HUES48 (cell line): ENCODE measurements around the gene GNS.

Experiments
- H3K27ac ChIP-seq: one replicate; pipeline ENCODE4 v1.7.0; 2013; ENCODE audit warnings: low read depth, low read length, inconsistent platforms
- H3K27me3 ChIP-seq: 2 replicates; pipeline ENCODE4 v1.6.1; 2013; ENCODE audit warnings: mild to moderate bottlenecking, low read length; ENCODE audit not compliant: control insufficient read depth, insufficient read depth
- H3K36me3 ChIP-seq: 2 replicates; pipeline ENCODE4 v1.6.1; 2013; ENCODE audit warnings: low read length; ENCODE audit not compliant: control insufficient read depth, insufficient read depth
- H3K4me1 ChIP-seq: 2 replicates; pipeline ENCODE4 v1.6.1; 2013; ENCODE audit warnings: mild to moderate bottlenecking, low read length; ENCODE audit not compliant: control insufficient read depth, insufficient read depth
- H3K4me3 ChIP-seq: 2 replicates; pipeline ENCODE4 v1.5.1; 2013; ENCODE audit warnings: mild to moderate bottlenecking, low read depth, low read length
- H3K9ac ChIP-seq: 2 replicates; pipeline ENCODE4 v1.6.1; 2013; ENCODE audit warnings: mild to moderate bottlenecking, low read depth, low read length, moderate library complexity
- H3K9me3 ChIP-seq: 2 replicates; pipeline ENCODE4 v1.6.1; 2013; ENCODE audit warnings: low read length; ENCODE audit not compliant: control insufficient read depth, insufficient read depth

The GNS gene

DNA sequence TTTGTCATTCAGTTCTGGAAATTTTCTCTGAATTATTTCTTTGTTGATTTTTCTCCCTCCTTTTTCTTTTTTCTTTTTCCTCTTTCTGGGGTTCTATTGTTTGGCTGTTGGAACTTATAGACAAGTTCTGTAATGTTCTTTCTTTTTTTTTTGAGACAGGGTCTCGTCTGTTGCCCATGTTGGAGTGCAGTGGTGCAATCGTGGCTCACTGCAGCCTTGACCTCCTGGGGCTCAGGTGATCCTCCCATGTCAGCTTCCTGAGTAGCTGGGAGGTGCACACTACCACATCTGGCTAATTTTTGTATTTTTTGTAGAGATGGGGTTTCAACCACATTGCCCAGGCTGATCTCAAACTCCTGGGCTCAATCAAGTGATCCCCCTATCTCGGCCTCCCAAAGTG lies 35.1 kb upstream of the GNS start:
- no peak overlapping the region for H3K27ac ChIP-seq
- H3K9me3 ChIP-seq: no peaks in the 10 kb centered on the region

DNA sequence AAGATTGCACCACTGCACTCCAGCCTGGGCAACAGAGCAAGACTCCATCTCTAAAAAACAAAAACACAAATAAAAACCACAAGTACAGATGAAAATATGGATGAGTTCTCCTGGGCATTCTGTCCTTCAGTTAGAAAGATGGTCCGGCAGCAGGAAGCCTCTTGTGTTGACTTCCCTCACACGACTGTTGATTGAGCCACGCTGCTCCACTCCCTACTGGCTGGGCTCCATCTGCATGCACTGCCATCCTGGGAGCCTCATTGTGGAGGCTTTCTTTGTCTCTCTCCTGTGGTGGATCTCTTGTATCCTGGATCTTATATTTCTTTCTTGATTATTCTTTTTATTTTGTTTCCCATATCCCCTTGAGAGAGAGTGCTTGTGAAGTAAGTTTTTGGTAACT lies 34.4 kb upstream of the GNS start:
- H3K9ac ChIP-seq: no peak overlapping the region
- no peaks in the 10 kb centered on the region for H3K36me3 ChIP-seq
- no peak overlapping the region for H3K27ac ChIP-seq
- H3K4me3 ChIP-seq: no peak overlapping the region
- H3K27me3 ChIP-seq: no peaks in the 10 kb centered on the region
- H3K9me3 ChIP-seq: no peaks in the 10 kb centered on the region
- peaks cover 6% of the 10 kb centered on the region; the same call in 1 of the 2 replicates for H3K4me1 ChIP-seq

More for the DNA sequence above, 35.1 kb upstream of the GNS start:
- no peak overlapping the region for H3K4me3 ChIP-seq
- no peaks in the 10 kb centered on the region for H3K27me3 ChIP-seq
- H3K36me3 ChIP-seq: no peaks in the 10 kb centered on the region
- H3K4me1 ChIP-seq: peaks cover 5% of the 10 kb centered on the region; the same call in 1 of the 2 replicates
- no peak overlapping the region for H3K9ac ChIP-seq

- no peaks in the 10 kb centered on the region for H3K9me3 ChIP-seq
- peaks cover 15% of the 10 kb centered on the region; the same call in 1 of the 2 replicates for H3K4me1 ChIP-seq
- no peak overlapping the region for H3K9ac ChIP-seq
- no peak overlapping the region for H3K27ac ChIP-seq
- no peaks in the 10 kb centered on the region for H3K36me3 ChIP-seq
- H3K27me3 ChIP-seq: no peaks in the 10 kb centered on the region
- no peak overlapping the region for H3K4me3 ChIP-seq
Observed at GRCh38 chr12:64792128-64792527, 32.9 kb upstream of the GNS start.

DNA sequence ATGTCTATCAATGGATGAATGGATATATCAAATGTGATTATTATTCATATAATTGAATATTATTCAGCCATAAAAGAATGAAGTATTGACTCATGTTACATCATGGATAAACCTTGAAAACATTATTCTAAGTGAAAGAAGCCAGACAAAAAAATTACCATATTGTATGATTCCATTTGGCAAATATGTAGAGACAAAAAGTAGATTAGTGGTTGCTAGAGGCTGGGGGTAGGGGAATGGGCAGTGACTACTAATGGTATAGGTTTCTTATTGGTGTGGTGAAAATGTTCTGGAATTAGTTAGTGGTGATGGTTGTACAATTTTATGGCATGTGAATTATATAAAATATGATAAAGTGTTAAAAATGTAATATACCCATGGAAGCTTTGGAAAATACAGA lies 31.8 kb upstream of the GNS start:
- Histone ChIP-seq H3K9ac (no peak overlapping the region), H3K27ac (no peak overlapping the region), H3K36me3 (no peaks in the 10 kb centered on the region), H3K27me3 (no peaks in the 10 kb centered on the region), H3K9me3 (no peaks in the 10 kb centered on the region), H3K4me1 (peaks cover 13% of the 10 kb centered on the region; the same call in 1 of the 2 replicates), H3K4me3 (no peak overlapping the region)

DNA sequence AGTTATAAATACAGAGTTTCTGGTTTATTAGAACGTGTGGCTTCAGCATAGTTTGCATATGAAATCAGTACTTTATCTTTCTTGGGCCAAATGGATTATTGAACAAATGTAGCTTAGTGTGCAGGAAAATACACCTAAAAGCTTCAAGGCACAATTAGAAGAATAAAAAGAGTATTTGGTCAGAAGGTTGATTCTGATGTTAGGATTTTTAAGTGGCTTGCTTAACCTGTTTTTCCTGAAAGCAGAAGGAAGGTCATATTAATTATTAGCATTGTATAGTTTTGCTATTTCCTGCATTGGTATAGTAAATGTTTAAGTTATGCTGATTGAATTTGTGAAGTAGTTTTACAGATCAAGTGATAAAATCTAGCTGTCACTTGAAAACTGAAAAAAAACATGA lies 31.0 kb upstream of the GNS start:
- Histone ChIP-seq H3K27ac (no peak overlapping the region), H3K9me3 (no peaks in the 10 kb centered on the region), H3K4me3 (no peak overlapping the region), H3K27me3 (no peaks in the 10 kb centered on the region), H3K4me1 (peaks cover 10% of the 10 kb centered on the region; the same call in 1 of the 2 replicates), H3K9ac (no peak overlapping the region), H3K36me3 (no peaks in the 10 kb centered on the region)

DNA sequence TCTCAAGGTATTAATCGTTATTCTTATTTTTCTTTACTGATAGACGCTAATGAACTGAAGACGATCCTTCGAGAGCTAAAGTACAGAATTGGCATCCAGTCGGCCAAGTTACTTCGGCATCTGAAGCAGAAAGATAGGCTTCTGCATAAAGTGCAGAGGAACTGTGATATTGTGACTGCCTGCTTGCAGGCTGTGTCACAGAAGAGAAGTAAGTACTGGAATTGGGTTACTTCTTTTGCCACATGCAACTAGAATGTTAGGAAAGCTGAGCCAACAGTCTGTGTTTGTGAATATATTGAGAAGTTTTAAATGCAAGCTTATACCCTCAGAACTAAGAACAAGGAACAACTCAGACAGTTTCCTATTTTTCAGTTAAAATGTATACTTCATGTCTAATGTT lies 26.6 kb upstream of the GNS start:
- H3K9ac ChIP-seq: no peak overlapping the region
- H3K27me3 ChIP-seq: peaks cover 27% of the 10 kb centered on the region
- H3K27ac ChIP-seq: no peak overlapping the region
- H3K9me3 ChIP-seq: no peaks in the 10 kb centered on the region
- H3K4me3 ChIP-seq: no peak overlapping the region
- peaks cover 19% of the 10 kb centered on the region for H3K4me1 ChIP-seq
- H3K36me3 ChIP-seq: no peaks in the 10 kb centered on the region

GRCh38 chr12:64782191-64782876 lies 23.1 kb upstream of the GNS start:
- Histone ChIP-seq H3K9ac (no peak overlapping the region), H3K36me3 (no peaks in the 10 kb centered on the region), H3K27ac (no peak overlapping the region), H3K27me3 (peaks cover 50% of the 10 kb centered on the region), H3K4me1 (peaks cover 13% of the 10 kb centered on the region; the same call in 1 of the 2 replicates), H3K9me3 (no peaks in the 10 kb centered on the region), H3K4me3 (no peak overlapping the region)

GRCh38 chr12:64781280-64782190 lies 22.3 kb upstream of the GNS start:
- Histone ChIP-seq H3K4me1 (peaks cover 13% of the 10 kb centered on the region; the same call in 1 of the 2 replicates), H3K27me3 (peaks cover 50% of the 10 kb centered on the region), H3K9me3 (no peaks in the 10 kb centered on the region), H3K4me3 (peak overlapping the region; percentile 59), H3K36me3 (no peaks in the 10 kb centered on the region), H3K9ac (no peak overlapping the region), H3K27ac (no peak overlapping the region)

- Histone ChIP-seq H3K4me1 (peaks cover 13% of the 10 kb centered on the region; the same call in 1 of the 2 replicates), H3K4me3 (peak overlapping the region; percentile 59), H3K36me3 (no peaks in the 10 kb centered on the region), H3K27ac (no peak overlapping the region), H3K9ac (peak overlapping the region; percentile 49; the same call in 1 of the 2 replicates), H3K9me3 (no peaks in the 10 kb centered on the region), H3K27me3 (peaks cover 50% of the 10 kb centered on the region)
Observed at GRCh38 chr12:64780531-64781279, 21.5 kb upstream of the GNS start.

- H3K4me1 ChIP-seq: peaks cover 13% of the 10 kb centered on the region; the same call in 1 of the 2 replicates
- no peak overlapping the region for H3K27ac ChIP-seq
- H3K36me3 ChIP-seq: no peaks in the 10 kb centered on the region
- peaks cover 50% of the 10 kb centered on the region for H3K27me3 ChIP-seq
- peak overlapping the region; percentile 49; the same call in 1 of the 2 replicates for H3K9ac ChIP-seq
- H3K9me3 ChIP-seq: no peaks in the 10 kb centered on the region
- peak overlapping the region; percentile 59 for H3K4me3 ChIP-seq
Observed at GRCh38 chr12:64780132-64780530, 20.9 kb upstream of the GNS start.
